Glutamatergic neuron (in vitro differentiated cells): Measurements from ENCODE around the gene KRT2. TPM values are rescaled to one million over a fixed set of nuclear protein-coding genes. Genes with fewer than 3 reads are reported as not detected.

Experiments used
- DNase-seq: peaks from one replicate; pipeline ENCODE4 v3.0.0; 2022
- H3K27ac Mint-ChIP-seq: one replicate; pipeline ENCODE4 v1.8.0; 2020; ENCODE audit warnings: mild to moderate bottlenecking, mixed read lengths, inconsistent platforms; ENCODE audit not compliant: unreplicated experiment
- H3K27me3 Mint-ChIP-seq: one replicate; pipeline ENCODE4 v1.8.0; 2020; ENCODE audit warnings: mild to moderate bottlenecking, moderate library complexity, mixed read lengths, inconsistent platforms; ENCODE audit not compliant: unreplicated experiment
- H3K36me3 Mint-ChIP-seq: one replicate; pipeline ENCODE4 v1.8.0; 2020; ENCODE audit warnings: mild to moderate bottlenecking, mixed read lengths, inconsistent platforms; ENCODE audit not compliant: unreplicated experiment
- H3K4me1 Mint-ChIP-seq: one replicate; pipeline ENCODE4 v1.8.0; 2020; ENCODE audit warnings: mild to moderate bottlenecking, low read depth, mixed read lengths, inconsistent platforms; ENCODE audit not compliant: unreplicated experiment
- H3K4me3 Mint-ChIP-seq: one replicate; pipeline ENCODE4 v1.8.0; 2020; ENCODE audit warnings: mild to moderate bottlenecking, mixed read lengths, inconsistent platforms; ENCODE audit not compliant: unreplicated experiment
- H3K9me3 Mint-ChIP-seq: one replicate; pipeline ENCODE4 v1.8.0; 2020; ENCODE audit warnings: mild to moderate bottlenecking, moderate library complexity, mixed read lengths, inconsistent platforms; ENCODE audit not compliant: unreplicated experiment
- CTCF ChIP-seq: fragments of 200-600 bp; sonication (generic); IDR thresholded peaks from one replicate; pipeline ENCODE4 v1.5.0; 2021; ENCODE audit not compliant: partially characterized antibody, unreplicated experiment
- long read RNA-seq: library from polyadenylated mRNA; unstranded; transcript quantifications from one replicate; pipeline ENCODE4 v2.0.0, GENCODE V29; 2020; ENCODE audit not compliant: unreplicated experiment
- total RNA-seq: library from RNA; stranded (reverse); fragmentation: NEBNext Ultra II Directional; extraction: Animal tissue kit (Norgen Biotek cat#: 25700); gene quantifications from one replicate; pipeline ENCODE4 v1.2.1, GENCODE V29; 2021; ENCODE audit not compliant: unreplicated experiment

The KRT2 gene
- total RNA-seq = not detected
- long read RNA-seq = 0 reads

- Mint-ChIP-seq H3K27me3 (peaks cover 5% of the 10 kb centered on the region), H3K36me3 (no peaks in the 10 kb centered on the region)
These were observed at the start of gene KRT2 for GRCh38 chr12:52651726-52652261. TSS of gene KRT2 (minus strand) at chr12:52652211. CDS start at chr12:52652142, 69 bp downstream.

GRCh38 chr12:52701281-52701680, 49.3 kb upstream of the KRT2 start:
- Mint-ChIP-seq H3K9me3 (peaks cover 7% of the 10 kb centered on the region), H3K27ac (no peak overlapping the region), H3K36me3 (no peaks in the 10 kb centered on the region), H3K27me3 (peaks cover 9% of the 10 kb centered on the region), H3K4me3 (no peak overlapping the region), H3K4me1 (no peaks in the 10 kb centered on the region)
- no peak for TF ChIP-seq CTCF
- no peak for DNase-seq

More at GRCh38 chr12:52651726-52652261, at the start of gene KRT2:
- Mint-ChIP-seq H3K4me3 (no peak within 1 kb of the TSS), H3K9me3 (no peaks in the 10 kb centered on the region), H3K4me1 (no peaks in the 10 kb centered on the region), H3K27ac (no peak within 1 kb of the TSS)
- no peak for DNase-seq
- no peak for TF ChIP-seq CTCF

- no peaks in the 10 kb centered on the region for H3K36me3 Mint-ChIP-seq
- peaks cover 9% of the 10 kb centered on the region for H3K27me3 Mint-ChIP-seq
- H3K4me3 Mint-ChIP-seq = no peak overlapping the region
- no peak for TF ChIP-seq CTCF
- no peak for DNase-seq
- H3K4me1 Mint-ChIP-seq = no peaks in the 10 kb centered on the region
- H3K9me3 Mint-ChIP-seq = peaks cover 7% of the 10 kb centered on the region
- no peak overlapping the region for H3K27ac Mint-ChIP-seq
These were observed 47.9 kb upstream of the KRT2 start for GRCh38 chr12:52699960-52700359.

- Mint-ChIP-seq H3K36me3 (no peaks in the 10 kb centered on the region), H3K9me3 (peaks cover 7% of the 10 kb centered on the region), H3K4me1 (no peaks in the 10 kb centered on the region), H3K27ac (no peak overlapping the region), H3K27me3 (peaks cover 9% of the 10 kb centered on the region), H3K4me3 (no peak overlapping the region)
- no peak for TF ChIP-seq CTCF
- DNase-seq = no peak
These were observed 47.4 kb upstream of the KRT2 start for GRCh38 chr12:52699373-52699772.

DNA sequence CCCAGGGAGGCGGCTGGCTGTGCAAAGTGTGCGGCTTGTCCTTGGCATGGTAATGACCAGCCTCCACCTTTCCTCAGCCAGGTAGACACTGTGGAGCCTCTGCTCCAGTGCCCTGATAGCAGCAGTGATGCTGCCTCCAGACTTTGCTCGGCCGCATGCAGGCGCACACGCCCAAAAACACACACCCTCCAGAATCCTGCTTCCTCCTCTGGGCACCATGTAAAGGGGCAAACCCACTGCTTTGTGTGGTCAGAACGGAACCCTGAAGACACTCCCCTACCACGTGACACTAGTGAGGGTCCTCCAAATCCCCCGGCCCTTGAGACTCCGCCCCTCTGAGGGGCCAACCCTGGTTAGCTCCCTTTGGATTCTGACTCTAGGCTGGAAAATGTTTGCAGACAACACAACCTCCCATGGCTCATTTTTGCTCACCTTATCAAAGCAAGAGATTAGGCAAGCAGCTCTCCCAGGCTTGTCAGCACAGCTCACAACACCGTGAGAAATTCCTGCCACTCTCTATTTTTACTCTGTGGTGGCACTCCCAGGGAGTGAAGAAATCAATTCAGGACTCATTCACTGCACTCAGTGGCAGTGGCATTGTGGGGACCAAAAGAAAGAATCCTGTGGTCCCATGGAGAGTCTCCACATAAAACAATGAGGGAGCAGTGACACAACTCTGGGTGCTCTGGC, 46.8 kb upstream of the KRT2 start:
- Mint-ChIP-seq H3K27me3 (peaks cover 9% of the 10 kb centered on the region), H3K36me3 (no peaks in the 10 kb centered on the region), H3K27ac (no peak overlapping the region), H3K4me1 (no peaks in the 10 kb centered on the region), H3K4me3 (no peak overlapping the region), H3K9me3 (peaks cover 7% of the 10 kb centered on the region)
- no peak for DNase-seq
- TF ChIP-seq CTCF = no peak
